Pancreas (tissue), 10 donors: ENCODE measurements around the gene TNFSF4. TPM values are rescaled to one million over a fixed set of nuclear protein-coding genes. Genes with fewer than 3 reads are reported as not detected.

Source experiments
- ATAC-seq, 4 donors: fragments of 200-7000 bp; cut with Tn5 transposase; one replicate each; pipeline versions ENCODE4 v1.8.0 to v1.9.1; 2020; ENCODE audit warnings: mild to moderate bottlenecking in 4 of 4, moderate library complexity in 4 of 4
- DNase-seq, 6 donors: peaks; one replicate each; pipeline ENCODE4 v3.0.0-alpha.2; 2020
- FAIRE-seq: peaks from 2 replicates; lab custom pipeline; 2012; peaks lifted over from hg19 to GRCh38; lab: Jason Lieb, UNC
- H3K27ac ChIP-seq, 4 donors: fragments of 200-600 bp; sonication (generic); 1 replicate in 3 of 4; 2 replicates in 1 of 4; pipeline versions ENCODE4 v1.5.0 to v1.8.0; 2020
- H3K27me3 ChIP-seq, 4 donors: fragments of 200-600 bp; one replicate each; pipeline ENCODE4 v1.8.0; 2021
- H3K36me3 ChIP-seq, 3 donors: fragments of 200-600 bp; sonication (generic) in 1 of 3; one replicate each; pipeline versions ENCODE4 v1.5.0 to v1.8.0; 2020 to 2021
- H3K4me1 ChIP-seq, 3 donors: fragments of 200-600 bp; one replicate each; pipeline ENCODE4 v1.8.0; 2021
- H3K4me3 ChIP-seq, 4 donors: fragments of 200-600 bp; sonication (generic) in 2 of 4; one replicate each; pipeline versions ENCODE4 v1.5.0 to v1.8.0; 2020 to 2021
- H3K9me3 ChIP-seq, 4 donors: fragments of 200-600 bp; one replicate each; pipeline ENCODE4 v1.8.0; 2021
- CTCF ChIP-seq, 4 donors: fragments of 200-600 bp; sonication (generic) in 3 of 4; IDR thresholded peaks; one replicate each; pipeline versions ENCODE4 v1.5.0 to v1.8.0; 2021; ENCODE audit warnings: antibody characterized with exemption in 4 of 4
- WGBS, 2 donors: extraction: QIAGEN DNeasy Blood & Tissue Kit; methylation state at CpG; one replicate each; pipeline ENCODE4 v1.1.7; 2013; 5-methylcytosine and 5-hydroxymethylcytosine counted together
- intact Hi-C, 3 donors: fragments of 100-400 bp; cut with DNase I; formaldehyde crosslinking; loops; one replicate each; pipeline versions ENCODE4 v1.11.1 to v1.14.2; 2022
- polyA plus RNA-seq, 2 donors: library from polyadenylated mRNA; stranded (reverse); fragments of 200-250 nt; gene quantifications; one replicate each; pipeline ENCODE4 v1.2.3, GENCODE V29; 2013
- total RNA-seq, 6 donors: library from RNA; stranded (reverse); fragmentation: NEBNext Ultra II Directional in 4 of 6; extraction: Animal tissue kit (Norgen Biotek cat#: 25700) in 4 of 6; gene quantifications; one replicate each; pipeline versions ENCODE4 v1.2.1 to v1.2.4, GENCODE V29; 2021 to 2023
- donor health status: healthy with polysubstance abuse.
- donor health status: DM: no; HTN: no; CAD: no; lungs with moderate emphysema.
- donor health status: DM: no; HTN: no; CAD: no.
- donor health status: control.
- donor health status: control.
- donor health status: Bipolar disorder and iron deficiency.
- donor health status: DM: yes; HTN: yes; CAD: no.
- donor health status: DM: no; HTN: no; CAD: no.
- donor health status: DM: no; HTN: no; CAD: no.
- donor health status: DM: yes; HTN: yes; CAD: no.

Gene TNFSF4
- total and polyA plus RNA-seq, 8 donors: 0.25 to 1.1 (median 0.45) TPM

DNA sequence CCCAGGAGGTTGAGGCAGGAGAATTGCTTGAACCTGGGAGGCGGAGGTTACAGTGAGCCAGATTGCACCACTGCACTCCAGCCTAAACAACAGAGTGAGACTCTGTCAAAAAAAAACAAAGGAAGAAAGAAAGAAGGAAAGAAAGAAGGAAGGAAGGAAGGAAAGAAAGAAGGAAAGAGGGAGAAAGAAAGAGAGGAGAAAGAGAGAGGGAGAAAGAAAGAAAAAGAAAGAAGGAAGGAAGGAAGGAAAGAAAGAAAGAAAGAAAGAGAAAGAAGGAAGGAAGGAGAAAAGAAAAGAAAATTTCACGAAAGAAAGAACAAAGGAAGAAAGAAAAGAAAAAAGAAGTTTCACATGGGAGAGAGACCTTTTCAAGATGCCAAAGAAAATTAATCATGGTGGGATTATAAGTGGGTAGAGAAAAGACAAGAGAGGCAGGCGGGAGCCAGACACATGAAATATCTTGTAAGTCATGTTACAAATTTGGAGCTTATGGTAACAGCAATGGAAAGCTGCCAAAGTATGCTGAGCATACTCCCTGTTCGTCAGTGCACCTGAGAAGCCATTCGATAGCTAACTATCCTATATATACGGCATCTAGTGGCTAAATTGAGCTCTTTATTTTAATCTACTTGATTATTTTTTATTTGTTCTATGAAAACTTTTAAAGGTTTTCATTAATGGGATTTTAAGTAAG is 41.3 kb upstream of the TNFSF4 start:
- intact Hi-C loops: no loop called here
- no peak for FAIRE-seq

GRCh38 chr1:173245892-173246291 is 38.8 kb upstream of the TNFSF4 start:
- intact Hi-C loops: no loop called here
- no peaks in the 10 kb centered on the region for H3K9me3 ChIP-seq
- H3K36me3 ChIP-seq: no peaks in the 10 kb centered on the region
- DNase-seq: no peak
- TF ChIP-seq CTCF (IDR thresholded peaks at IDR 0.05): no peak
- H3K27ac ChIP-seq: no peak overlapping the region
- no peak for ATAC-seq
- H3K4me1 ChIP-seq: no peaks in the 10 kb centered on the region
- no peak overlapping the region for H3K4me3 ChIP-seq
- no peak for FAIRE-seq
- H3K27me3 ChIP-seq: no peaks in the 10 kb centered on the region

More for the DNA sequence above, 41.3 kb upstream of the TNFSF4 start:
- Histone ChIP-seq H3K36me3 (no peaks in the 10 kb centered on the region), H3K9me3 (no peaks in the 10 kb centered on the region), H3K27ac (no peak overlapping the region), H3K4me3 (no peak overlapping the region), H3K4me1 (no peaks in the 10 kb centered on the region), H3K27me3 (no peaks in the 10 kb centered on the region)
- ATAC-seq (no peak), DNase-seq (no peak)
- WGBS, 2 donors: 83 to 87% methylated on average over 6 of the region's 6 CpGs
- TF ChIP-seq CTCF (IDR thresholded peaks at IDR 0.05): no peak

- 92 to 96% methylated on average over 1 of the region's 1 CpG for WGBS, 2 donors
- TF ChIP-seq CTCF (IDR thresholded peaks at IDR 0.05): no peak
- FAIRE-seq (no peak), DNase-seq (no peak), ATAC-seq (no peak)
- Histone ChIP-seq H3K4me3 (no peak overlapping the region), H3K27me3 (no peaks in the 10 kb centered on the region), H3K36me3 (no peaks in the 10 kb centered on the region), H3K4me1 (no peaks in the 10 kb centered on the region), H3K27ac (no peak overlapping the region), H3K9me3 (no peaks in the 10 kb centered on the region)
- intact Hi-C loops: no loop called here
Observed at GRCh38 chr1:173243300-173243699, 36.2 kb upstream of the TNFSF4 start.

DNA sequence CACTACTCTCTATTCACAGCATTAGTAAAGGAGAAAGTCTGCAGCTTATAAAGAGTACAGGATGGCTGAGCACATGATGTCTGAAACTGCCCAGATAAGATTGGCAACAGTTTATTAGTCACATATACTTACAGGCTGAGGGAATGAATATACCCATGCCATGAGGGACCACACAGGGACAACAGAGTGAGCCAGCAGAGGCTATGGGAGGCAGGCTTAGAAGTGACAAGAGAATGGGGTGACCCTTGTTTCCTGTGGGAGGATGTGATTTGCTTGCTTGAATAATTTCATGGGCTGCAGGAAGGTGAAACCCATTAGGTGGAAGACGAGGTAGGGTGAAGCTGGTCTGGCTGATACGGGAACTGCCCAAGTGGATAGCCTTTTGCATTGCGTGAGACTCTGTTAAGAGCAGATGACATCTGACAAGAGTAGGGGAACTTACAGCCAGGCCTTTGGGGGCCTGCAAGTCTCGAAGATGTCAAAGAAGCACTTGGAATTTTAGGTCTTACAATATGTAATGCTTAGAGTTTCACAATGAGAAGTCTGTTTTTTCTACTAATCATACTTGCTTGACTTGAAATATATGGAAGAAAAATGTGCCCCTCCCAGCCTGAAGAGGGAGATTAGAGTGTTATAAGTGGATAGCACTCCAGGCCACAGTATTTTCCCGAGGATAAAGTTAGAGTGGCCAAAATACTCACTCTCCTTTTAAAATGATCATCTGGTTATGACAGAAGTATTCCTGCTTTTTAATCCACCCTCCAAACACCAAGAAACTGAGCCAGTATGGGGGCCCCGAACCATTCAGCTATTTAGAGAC is 34.6 kb upstream of the TNFSF4 start:
- Histone ChIP-seq H3K9me3 (no peaks in the 10 kb centered on the region), H3K4me3 (no peak overlapping the region), H3K27ac (no peak overlapping the region), H3K4me1 (no peaks in the 10 kb centered on the region), H3K27me3 (no peaks in the 10 kb centered on the region), H3K36me3 (no peaks in the 10 kb centered on the region)
- ATAC-seq: no peak
- no peak for TF ChIP-seq CTCF (IDR thresholded peaks at IDR 0.05)
- DNase-seq: no peak
- no peak for FAIRE-seq
- WGBS, 2 donors: 85 to 86% methylated on average over 6 of the region's 6 CpGs
- intact Hi-C loops: no loop called here

- Histone ChIP-seq H3K9me3 (no peaks in the 10 kb centered on the region), H3K4me3 (no peak overlapping the region), H3K27me3 (no peaks in the 10 kb centered on the region), H3K27ac (no peak overlapping the region), H3K36me3 (no peaks in the 10 kb centered on the region), H3K4me1 (no peaks in the 10 kb centered on the region)
- ATAC-seq (no peak), FAIRE-seq (no peak), DNase-seq (no peak)
- no peak for TF ChIP-seq CTCF (IDR thresholded peaks at IDR 0.05)
- intact Hi-C loops: no loop called here
Observed at GRCh38 chr1:173240609-173241008, 33.5 kb upstream of the TNFSF4 start.
